Stimulated activated CD4-positive, alpha-beta T cell treated with anti-CD3 and anti-CD28 coated beads, Interleukin-4, amount 100 ng/mL, for 1 hour (primary cell): ENCODE measurements around the gene PGAP6.
"Not testable (repeated sequence)": the region's sequence is repeated elsewhere in the genome, so short reads cannot be mapped to it uniquely, and the experiment has no call there.

Experiments used
- DNase-seq: peaks from one replicate; pipeline ENCODE4 v3.0.0-alpha.2; 2020

Gene PGAP6

DNA sequence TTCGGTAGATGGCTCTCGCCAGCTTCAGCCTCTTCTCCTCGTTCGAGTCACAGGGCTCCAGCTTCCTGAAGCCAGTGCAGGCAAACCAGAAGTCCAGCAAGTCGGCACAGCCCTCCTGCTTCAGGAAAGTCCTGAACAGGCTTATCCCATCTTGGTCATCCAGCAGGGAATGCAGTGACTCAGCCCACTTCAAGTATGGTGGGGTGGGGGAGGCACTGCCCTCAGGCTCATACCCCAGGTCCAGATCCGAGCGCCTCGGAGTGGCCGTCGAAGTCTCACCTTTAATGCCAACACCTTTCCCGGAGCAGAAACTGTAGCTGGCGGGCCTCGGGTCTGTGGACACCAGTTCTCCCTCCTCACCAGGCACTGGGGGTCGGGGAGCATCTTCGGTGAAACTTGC, 35.2 kb downstream of the PGAP6 start:
- no peak for DNase-seq

DNA sequence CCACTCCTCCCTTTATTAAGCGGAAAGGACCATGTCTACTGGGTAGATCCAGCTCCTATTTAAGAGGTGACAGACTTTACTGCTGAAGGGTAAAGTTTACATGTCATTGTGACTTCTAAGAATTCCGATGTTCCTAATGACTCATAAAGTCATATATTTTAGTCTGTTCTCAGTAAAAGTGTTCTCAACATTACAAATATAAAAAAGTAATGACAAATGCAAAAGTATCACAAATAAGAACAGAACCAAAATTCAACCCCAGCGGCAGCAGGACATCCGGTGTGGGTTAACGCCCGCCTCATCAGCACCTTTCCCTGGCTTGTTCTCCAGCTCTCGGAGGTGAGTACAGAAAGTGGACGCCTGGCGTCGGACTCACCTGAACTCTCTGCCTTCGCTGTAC, 36.0 kb downstream of the PGAP6 start:
- DNase-seq: no peak

DNA sequence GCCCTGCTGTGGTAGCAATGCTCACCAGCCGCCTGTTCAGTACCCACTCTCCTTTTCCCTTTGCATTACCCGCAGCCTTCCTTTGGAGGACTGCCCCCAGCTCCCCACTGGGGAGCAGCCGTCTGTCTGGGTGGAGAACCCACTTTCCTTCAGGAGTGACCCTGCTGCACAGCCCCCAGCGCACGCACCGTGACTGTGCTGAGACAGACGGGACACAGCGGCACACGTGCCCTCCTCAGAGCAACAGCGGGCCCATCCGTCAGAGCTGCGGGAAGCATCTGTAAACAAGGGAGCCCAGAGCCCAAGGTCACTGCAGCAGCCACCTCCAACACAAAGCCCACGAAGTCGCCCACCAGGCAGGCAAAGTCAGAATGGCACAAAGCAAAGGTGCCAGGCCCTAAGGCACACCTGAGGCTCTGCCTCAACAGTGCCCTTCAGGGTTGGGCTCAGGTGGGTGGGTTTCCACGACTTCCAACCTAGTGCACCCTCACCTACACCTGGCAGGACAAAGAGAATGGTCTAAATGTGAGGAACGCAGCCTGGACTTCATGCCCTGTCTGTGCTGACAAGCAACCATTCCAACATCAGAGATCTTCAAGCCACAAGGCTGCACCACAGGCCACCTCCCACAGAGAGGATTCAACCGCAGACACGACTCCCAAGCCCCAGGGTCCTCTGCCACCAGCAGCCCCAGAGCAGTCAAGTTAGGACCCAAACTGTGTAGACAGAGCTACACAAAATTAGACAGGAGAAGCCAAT, 39.1 kb downstream of the PGAP6 start:
- no peak for DNase-seq

DNA sequence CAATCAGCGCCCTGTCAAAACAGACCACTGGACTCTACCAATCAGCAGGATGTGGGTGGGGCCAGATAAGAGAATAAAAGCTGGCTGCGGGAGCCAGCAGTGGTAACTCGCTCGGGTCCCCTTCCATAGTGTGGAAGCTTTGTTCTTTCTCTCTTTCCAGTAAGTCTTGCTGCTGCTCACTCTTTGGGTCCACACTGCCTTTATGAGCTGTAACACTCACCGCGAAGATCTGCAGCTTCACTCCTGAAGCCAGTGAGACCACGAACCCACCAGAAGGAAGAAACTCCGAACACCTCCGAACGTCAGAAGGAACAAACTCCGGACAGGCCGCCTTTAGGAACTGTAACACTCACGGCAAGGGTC, 39.8 kb downstream of the PGAP6 start:
- not testable (repeated sequence) for DNase-seq

DNA sequence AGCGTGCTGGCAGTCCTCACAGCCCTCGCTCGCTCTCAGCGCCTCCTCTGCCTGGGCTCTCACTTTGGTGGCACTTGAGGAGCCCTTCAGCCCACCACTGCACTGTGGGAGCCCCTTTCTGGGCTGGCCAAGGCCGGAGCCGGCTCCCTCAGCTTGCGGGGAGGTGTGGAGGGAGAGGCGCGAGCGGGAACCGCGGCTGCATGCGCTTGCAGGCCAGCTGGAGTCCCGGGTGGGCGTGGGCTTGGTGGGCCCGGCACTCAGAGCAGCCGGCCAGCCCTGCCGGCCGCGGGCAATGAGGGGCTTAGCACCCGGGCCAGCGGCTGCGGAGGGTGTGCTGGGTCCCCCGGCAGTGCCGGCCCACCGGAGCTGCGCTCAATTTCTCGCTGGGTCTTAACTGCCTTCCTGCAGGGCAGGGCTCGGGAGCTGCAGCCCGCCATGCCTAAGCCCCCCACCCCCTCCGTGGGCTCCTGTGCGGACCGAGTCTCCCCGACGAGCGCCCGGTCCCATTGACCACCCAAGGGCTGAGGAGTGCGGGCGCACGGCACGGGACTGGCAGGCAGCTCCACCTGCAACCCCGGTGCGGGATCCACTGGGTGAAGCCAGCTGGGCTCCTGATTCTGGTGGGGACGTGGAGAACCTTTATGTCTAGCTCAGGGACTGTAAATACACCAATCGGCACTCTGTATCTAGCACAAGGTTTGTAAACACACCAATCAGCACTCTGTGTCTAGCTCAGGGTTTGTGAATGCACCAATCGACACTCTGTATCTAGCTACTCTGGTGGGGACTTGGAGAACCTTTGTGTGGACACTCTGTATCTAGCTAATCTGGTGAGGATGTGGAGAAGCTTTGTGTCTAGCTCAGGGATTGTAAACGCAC, 40.4 kb downstream of the PGAP6 start:
- not testable (repeated sequence) for DNase-seq

DNA sequence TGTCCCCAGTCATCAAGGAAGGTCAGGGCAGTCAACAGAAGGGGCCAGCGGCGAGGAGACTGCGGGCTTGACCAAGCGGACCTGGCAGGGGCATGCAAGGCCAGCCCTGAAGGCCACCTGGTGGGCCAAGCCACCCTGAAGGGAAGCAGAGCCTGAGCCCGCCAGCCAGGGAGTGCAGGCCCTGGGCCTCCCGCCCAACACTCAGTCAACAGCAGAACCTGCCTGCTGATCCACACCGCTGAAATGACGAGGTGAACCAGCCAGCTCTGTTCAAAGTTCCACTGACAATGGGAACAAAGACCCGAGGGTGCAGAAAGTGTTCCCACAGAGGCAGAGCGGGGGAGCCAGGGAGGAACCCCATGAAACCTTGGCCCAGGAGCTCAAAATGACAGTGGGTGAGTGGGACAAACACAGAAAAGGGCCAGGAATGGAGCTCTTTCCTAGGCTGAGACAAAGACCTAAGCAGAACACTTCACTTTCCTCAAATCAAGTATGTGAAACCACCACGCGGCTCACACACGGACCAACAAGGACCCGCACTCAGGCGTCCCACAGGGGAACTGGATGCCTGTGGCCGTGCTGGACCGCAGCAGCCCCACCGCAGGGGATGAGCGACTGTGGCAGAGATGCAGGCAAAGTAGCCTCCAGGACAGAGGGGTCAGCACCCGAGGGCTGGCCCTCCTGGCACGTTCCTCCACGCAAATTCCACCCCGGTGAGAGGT, 41.2 kb downstream of the PGAP6 start:
- no peak for DNase-seq

DNA sequence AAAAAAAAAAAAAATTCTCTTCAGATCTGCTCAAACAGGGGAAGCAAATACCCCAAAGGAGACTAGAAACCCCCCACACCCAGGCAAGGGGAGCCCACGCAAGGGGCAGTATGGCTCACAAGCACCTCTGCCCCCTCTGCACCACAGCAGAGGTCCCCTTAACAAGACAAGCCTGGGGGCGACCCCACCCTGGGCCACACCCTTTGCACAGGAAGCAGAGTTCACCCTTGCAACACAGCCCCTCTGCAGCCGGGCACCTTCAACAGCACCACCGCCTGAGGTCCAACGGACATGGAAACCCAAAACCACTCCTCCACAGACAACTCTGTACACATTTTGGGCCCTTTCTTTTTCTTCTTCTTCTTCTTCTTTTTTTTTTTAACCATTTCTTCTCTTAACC, 42.1 kb downstream of the PGAP6 start:
- no peak for DNase-seq

DNA sequence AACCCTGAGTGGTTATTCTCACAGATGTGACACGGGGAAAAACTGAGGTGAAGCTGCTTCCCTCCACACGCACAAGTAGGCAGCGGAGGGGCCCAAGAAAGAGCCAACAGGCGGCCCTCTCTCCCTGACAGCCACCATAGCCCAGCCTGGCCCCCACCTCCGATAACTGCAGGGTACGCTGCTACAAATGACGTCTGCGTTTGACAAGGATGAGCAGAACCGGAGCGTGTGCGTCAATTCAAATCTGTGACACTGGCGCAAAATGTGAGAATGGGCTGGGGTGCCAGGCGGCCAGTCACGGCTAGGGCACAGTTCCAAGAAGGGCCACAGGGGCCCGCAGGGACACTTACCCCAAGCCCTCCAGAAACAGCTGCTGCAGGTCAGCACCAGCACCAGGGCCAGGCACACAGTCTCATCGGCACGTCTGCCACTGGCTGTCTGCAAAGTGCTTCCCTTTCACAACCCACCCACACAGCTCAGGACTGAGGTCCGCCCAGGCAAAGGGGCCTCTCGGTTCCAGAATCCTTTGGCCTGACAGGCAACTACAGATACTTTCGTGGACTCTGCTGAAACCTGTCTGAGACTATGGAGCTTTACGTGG, 43.7 kb downstream of the PGAP6 start:
- DNase-seq: no peak

DNA sequence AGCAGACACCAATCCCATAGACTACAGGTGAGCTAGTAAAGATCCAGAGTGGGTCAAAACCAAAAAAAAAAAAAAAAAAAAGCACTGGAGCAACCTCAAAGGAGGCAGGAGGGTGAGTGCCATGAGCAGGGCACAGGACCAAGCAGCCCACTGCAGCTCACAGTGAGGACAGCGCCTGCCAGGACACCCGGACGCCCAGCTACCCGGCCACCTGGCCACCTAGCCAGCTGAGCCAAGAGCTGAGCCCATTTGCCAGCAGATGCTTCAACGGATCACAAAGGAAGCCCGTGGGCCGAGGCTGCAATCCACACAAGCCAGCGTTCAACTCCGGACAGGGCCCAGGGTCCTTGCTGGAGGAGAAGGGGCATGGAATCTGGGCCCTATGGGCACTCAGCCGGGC, 44.3 kb downstream of the PGAP6 start:
- no peak for DNase-seq

DNA sequence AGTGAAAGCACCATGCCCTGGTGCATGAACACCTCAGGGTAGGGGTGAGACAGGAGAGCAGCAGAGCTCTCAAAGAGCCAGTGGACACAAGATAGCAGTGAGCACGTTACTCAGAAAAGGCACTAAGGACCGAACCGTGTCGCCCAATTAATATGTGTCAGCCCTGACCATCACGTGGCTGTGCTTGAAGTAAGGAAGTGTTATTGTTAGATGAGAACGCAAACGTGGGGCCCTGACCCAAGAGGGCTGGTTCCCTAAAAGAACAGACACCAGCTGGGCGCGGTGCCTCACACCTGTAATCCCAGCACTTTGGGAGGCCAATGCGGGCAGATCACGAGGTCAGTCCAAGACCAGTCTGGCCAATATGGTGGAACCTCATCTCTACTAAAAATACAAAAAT, 45.5 kb downstream of the PGAP6 start:
- DNase-seq: no peak

DNA sequence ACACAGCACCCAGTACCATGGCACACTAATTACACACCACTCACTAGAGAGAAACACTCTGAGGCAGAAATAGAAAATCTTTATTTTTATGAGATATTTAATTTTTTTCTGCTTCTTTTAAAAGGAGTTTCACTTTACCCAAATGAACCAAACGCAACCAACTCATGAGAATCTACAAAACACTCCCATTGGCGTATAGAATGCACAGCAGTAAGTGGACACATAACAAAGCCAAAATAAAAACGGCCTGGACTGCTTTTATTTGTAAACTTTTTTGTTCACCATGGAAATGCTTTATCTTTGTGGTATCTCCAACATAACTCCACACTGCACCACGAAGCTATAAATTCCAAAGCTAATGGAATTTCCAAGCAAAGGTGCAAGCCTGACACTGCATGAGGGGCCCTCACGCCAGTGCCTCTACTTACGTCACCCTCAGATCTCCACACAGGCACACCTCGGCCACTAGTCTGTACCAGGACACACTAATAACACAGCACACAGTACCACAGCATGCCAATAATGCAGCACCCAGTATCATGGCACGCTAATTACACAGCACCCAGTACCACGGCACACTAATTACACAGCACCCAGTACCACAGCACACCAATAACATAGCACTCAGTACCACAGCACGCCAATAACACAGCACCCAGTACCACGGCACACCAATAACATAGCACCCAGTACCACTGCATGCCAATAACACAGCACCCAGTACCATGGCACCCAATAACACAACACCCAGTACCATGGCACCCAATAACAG, 46.7 kb downstream of the PGAP6 start:
- not testable (repeated sequence) for DNase-seq

DNA sequence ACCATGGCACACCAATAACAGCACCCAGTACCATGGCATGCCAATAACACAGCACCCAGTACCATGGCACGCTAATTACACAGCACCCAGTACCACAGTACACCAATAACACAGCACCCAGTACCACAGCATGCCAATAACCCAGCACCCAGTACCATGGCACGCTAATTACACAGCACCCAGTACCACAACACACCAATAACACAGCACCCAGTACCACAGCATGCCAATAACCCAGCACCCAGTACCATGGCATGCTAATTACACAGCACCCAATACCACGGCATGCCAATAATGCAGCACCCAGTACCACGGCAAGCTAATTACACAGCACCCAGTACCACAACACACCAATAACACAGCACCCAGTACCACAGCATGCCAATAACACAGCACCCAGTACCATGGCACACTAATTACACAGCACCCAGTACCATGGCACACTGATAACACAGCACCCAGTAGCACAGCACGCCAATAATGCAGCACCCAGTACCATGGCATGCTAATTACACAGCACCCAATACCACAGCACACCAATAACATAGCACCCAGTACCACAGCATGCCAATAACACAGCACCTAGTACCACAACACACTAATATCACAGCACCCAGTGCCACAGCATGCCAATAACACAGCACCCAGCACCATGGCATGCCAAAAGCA, 47.5 kb downstream of the PGAP6 start:
- DNase-seq: not testable (repeated sequence)

DNA sequence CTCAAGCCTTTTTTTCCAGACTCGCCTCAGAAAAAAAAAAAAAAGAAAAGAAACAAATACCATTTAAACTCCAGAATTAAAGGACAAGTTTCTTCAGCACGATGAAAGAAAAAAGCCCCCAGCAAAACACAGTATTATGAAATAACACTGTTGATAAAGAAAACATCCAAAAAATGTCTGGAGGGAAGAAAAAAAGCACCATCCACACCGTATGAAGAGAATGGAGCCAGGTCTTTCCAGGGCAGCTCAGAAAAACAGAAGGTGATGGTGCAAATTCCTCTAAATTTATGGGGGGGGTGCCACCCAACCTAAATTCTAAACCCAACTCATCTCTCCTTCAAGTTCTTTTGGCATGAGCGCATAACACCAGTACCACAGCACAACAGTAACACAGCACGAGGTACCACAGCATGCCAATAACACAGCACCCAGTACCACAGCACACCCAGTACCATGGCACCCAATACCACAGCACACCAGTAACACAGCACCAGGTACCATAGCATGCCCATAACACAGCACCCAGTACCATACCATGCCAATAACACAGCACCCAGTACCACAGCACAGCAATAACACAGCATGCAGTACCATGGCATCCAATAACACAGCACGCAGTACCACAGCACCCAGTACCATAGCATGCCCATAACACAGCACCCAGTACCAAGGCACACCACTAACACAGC, 48.2 kb downstream of the PGAP6 start:
- no peak for DNase-seq

DNA sequence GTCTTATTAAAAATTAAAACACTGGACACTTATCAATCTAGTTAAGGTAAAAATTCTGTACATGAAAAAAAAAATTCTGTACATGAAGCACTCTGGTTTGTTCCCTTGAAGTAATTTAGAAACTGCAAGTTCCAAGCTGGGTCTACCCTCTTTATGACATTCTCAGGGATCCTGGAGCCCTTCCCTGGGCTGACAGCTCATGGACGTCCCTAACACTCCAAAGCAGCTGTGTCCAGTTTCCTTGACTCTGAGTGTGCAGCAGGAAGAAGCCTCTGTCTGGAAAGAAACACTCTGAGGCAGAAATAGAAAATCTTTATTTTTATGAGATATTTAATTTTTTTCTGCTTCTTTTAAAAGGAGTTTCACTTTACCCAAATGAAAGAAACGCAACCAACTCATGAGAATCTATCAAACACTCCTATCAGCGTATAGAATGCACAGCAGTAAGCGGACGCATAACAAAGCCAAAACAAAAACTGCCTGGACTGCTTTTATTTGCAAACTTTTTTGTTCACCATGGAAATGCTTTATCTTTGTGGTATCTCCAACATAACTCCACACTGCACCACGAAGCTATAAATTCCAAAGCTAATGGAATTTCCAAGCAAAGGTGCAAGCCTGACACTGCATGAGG, 50.5 kb downstream of the PGAP6 start:
- not testable (repeated sequence) for DNase-seq

DNA sequence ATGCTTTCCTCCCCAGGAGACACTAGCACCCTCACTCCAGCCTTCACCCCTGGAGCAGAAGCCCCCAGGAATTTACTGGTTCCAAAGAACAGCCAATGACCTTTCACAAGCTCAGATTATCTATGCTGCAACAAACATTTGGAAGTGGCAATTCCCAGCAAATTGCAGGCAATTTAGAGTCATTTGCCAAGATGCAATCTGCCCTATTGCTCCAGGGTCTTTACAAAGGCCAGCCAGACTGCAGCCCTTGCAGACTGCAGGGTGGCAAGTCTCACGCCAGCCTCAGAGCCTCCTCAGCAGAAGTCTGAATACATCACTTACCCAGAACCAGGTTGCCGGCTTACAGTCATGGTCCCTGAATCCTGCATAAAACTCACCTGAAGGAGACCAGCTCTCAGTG, 51.0 kb downstream of the PGAP6 start:
- no peak for DNase-seq

DNA sequence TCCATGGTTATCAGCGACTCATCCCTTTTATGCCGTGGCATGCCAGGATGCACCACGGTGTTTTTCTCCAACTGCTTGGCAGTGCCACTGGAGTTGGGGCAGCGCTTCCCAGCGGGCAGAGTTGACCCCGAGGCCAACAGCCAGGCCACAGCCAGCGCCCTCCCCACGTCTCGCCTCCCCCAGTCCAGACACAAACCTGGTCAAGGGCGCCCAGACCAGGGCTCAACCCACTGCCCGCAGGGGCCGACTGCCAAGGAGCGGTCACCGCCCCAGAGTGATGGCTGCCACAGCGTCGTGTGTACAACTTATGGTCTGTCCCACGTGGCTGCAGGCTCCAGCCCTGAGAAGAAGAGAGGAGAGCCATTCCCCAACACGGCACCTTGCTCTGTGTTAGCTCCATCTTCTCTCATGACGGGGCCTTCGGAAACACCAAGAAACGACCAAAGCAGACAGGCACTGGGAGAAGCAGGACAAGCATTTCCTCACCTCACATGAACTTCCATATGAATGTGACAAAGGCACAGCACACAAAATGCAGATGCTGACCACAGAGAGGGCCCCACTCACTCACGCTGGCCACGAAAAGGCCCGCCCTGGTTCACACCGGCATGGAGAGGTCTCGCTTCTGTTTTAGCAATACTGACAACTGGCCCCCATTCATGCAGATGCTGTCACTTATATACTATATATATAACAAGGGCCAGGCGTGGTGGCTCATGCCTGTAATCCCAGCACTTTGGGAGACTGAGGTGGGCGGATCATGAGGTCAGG, 56.2 kb downstream of the PGAP6 start:
- DNase-seq: no peak

DNA sequence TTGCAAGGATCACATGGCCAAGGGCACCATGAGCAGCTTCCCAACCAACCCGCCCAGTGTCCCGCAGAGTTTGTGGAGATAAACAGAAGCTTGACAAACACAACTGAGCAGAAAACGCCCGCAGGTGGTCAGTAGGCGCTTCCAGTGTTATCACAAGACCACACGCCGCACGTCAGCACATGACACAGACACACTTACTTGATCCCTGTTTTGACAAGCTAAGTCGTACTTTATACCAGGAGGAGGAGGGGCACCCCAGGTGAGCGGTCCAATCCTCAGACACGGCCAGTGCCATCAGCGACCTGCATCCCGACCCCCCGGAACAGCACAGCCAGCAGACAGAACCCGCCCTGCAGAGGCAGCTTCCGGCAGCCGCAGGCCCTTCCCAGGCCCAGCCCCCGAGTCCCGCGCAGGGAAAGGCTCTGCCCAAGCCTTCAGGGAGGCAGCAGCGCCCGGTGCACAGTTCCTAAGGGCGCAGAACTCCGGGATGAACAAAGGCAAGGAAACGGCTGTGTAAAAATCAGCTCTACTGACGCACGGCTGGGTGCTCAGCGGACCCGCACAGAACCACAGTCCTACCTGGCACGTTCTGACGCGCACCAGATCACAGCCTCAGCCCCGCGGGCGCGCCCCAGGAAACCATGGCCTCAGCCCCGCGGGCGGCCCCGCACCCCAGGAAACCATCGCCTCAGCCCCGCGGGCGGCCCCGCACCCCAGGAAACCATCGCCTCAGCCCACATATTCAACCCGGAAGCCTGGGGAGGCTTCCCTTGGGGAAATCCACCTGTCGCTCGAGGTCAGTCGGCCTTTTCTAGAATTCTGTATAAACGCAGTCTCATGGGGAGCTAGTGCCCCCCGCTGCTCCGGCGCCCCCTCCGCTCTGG, 57.1 kb downstream of the PGAP6 start:
- peak; percentile 50 for DNase-seq

DNA sequence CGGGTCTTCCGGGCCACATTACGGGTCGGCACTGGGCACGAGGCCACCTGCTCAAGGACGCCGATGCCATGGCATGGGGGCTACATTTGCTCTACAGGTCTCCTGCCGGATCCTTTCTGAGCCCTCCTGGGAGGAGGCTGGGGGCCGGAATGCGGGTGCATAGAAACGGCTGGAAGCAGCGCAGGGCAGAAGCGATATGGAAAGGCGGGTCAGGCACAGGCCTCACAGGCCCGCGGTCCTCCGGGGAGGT, 57.7 kb downstream of the PGAP6 start:
- no peak for DNase-seq

DNA sequence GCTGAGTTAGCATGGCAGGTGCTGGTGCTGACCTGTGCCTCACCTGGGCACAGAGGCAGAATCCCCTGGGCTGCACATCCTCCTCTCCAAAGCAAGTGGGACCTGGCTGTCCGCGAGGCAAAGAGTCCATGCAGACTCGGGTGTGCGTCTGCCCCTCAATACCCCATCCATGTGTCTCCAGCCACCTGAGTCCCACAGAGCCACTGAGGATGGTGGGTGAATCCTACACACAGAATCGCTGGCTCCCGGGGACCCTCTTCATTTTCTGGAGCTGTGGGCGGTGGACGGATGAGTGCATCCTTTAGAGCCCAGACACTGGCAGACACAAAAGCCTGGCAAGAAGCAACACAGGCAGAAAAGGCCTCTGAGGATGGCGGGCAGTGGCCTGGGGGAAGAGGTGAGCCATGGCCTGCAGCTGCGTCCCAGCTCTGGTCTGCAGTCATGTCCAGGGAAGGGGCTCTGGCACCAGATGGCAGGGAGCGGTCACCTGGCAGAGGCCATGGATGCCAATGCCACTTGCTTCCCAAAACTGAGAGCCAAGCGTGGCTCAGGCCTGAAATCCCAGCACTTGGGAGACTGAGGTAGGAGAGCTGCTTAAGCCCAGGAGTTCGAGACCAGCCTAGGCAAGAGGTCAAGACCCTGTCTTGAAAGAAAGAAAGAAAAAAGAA, 59.2 kb downstream of the PGAP6 start:
- no peak for DNase-seq
